H9 (cell line): ENCODE data around the gene AATF. TPM values are rescaled to one million over a fixed set of nuclear protein-coding genes. Genes with fewer than 3 reads are reported as not detected.

Experiments
- DNase-seq: peaks from one replicate; pipeline ENCODE4 v3.0.0-alpha.2; 2017
- H2AFZ ChIP-seq: one replicate; pipeline ENCODE4 v1.6.1; 2013; ENCODE audit warnings: mild to moderate bottlenecking, low read length, control low read depth, moderate library complexity
- H2AK5ac ChIP-seq: 2 replicates; pipeline ENCODE4 v1.6.1; 2013; ENCODE audit warnings: low read length, control low read depth, mixed read lengths; ENCODE audit not compliant: insufficient read length
- H2BK120ac ChIP-seq: one replicate; pipeline ENCODE4 v1.6.1; 2013; ENCODE audit warnings: low read depth, mild to moderate bottlenecking, low read length, control low read depth, inconsistent platforms; ENCODE audit not compliant: poor library complexity, severe bottlenecking
- H2BK12ac ChIP-seq: 2 replicates; pipeline ENCODE4 v1.6.1; 2013; ENCODE audit warnings: low read length, control low read depth, mixed read lengths, low read depth; ENCODE audit not compliant: insufficient read length
- H2BK15ac ChIP-seq: 2 replicates; pipeline ENCODE4 v1.6.1; 2013; ENCODE audit warnings: low read depth, low read length, control low read depth
- H2BK20ac ChIP-seq: one replicate; pipeline ENCODE4 v1.6.1; 2013; ENCODE audit warnings: low read depth, mild to moderate bottlenecking, low read length, control low read depth, inconsistent platforms; ENCODE audit not compliant: poor library complexity, severe bottlenecking
- H2BK5ac ChIP-seq: 2 replicates; pipeline ENCODE4 v1.6.1; 2013; ENCODE audit warnings: low read length, control low read depth, mixed read lengths; ENCODE audit not compliant: insufficient read length
- H3K14ac ChIP-seq: 2 replicates; pipeline ENCODE4 v1.6.1; 2013; ENCODE audit warnings: low read length, control low read depth; ENCODE audit not compliant: insufficient read depth
- H3K18ac ChIP-seq: 2 replicates; pipeline ENCODE4 v1.6.1; 2013; ENCODE audit warnings: low read depth, mild to moderate bottlenecking, mixed read lengths, low read length, control low read depth; ENCODE audit not compliant: insufficient read length
- H3K23ac ChIP-seq: 2 replicates; pipeline ENCODE4 v1.6.1; 2013; ENCODE audit warnings: low read length, control low read depth, mixed read lengths, low read depth; ENCODE audit not compliant: insufficient read length
- H3K23me2 ChIP-seq: 2 replicates; pipeline ENCODE4 v1.6.1; 2013; ENCODE audit warnings: low read depth, mild to moderate bottlenecking, mixed read lengths, low read length, control low read depth; ENCODE audit not compliant: insufficient read length, poor library complexity, severe bottlenecking
- H3K27ac ChIP-seq: 2 replicates; pipeline ENCODE4 v1.5.1; 2013; ENCODE audit warnings: low read length, control low read depth, mixed read lengths, low read depth; ENCODE audit not compliant: insufficient read length
- H3K27me3 ChIP-seq: 2 replicates; pipeline ENCODE4 v1.6.1; 2013; ENCODE audit warnings: low read length, control low read depth, inconsistent platforms; ENCODE audit not compliant: insufficient read depth
- H3K4ac ChIP-seq: 2 replicates; pipeline ENCODE4 v1.6.1; 2013; ENCODE audit warnings: low read depth, mild to moderate bottlenecking, control low read depth, inconsistent platforms, low read length, moderate library complexity
- H3K4me1 ChIP-seq: 2 replicates; pipeline ENCODE4 v1.6.1; 2013; ENCODE audit warnings: low read length, control low read depth, inconsistent platforms; ENCODE audit not compliant: insufficient read depth
- H3K4me2 ChIP-seq: 2 replicates; pipeline ENCODE4 v1.6.1; 2013; ENCODE audit warnings: low read length, control low read depth, mixed read lengths; ENCODE audit not compliant: insufficient read length, insufficient read depth
- H3K56ac ChIP-seq: 2 replicates; pipeline ENCODE4 v1.6.1; 2013; ENCODE audit warnings: low read depth, mild to moderate bottlenecking, mixed read lengths, low read length, control low read depth; ENCODE audit not compliant: insufficient read length
- H3K79me1 ChIP-seq: 2 replicates; pipeline ENCODE4 v1.6.1; 2013; ENCODE audit warnings: low read depth, mild to moderate bottlenecking, moderate library complexity, low read length, control low read depth, inconsistent platforms; ENCODE audit not compliant: insufficient read depth, poor library complexity, severe bottlenecking
- H3K79me2 ChIP-seq: 2 replicates; pipeline ENCODE4 v1.6.1; 2013; ENCODE audit warnings: low read length, control low read depth, inconsistent platforms; ENCODE audit not compliant: insufficient read depth
- H3K9ac ChIP-seq: 2 replicates; pipeline ENCODE4 v1.6.1; 2013; ENCODE audit warnings: low read length, control low read depth, mixed read lengths; ENCODE audit not compliant: insufficient read length; ENCODE audit errors: extremely low read depth
- H3K9me3 ChIP-seq: one replicate; pipeline ENCODE4 v1.6.1; 2013; ENCODE audit warnings: low read depth, low read length, inconsistent platforms; ENCODE audit not compliant: control insufficient read depth
- H3T11ph ChIP-seq: one replicate; pipeline ENCODE4 v1.6.1; 2013; ENCODE audit warnings: mild to moderate bottlenecking, low read length, control low read depth, inconsistent platforms
- H4K20me1 ChIP-seq: one replicate; pipeline ENCODE4 v1.6.1; 2013; ENCODE audit not compliant: control insufficient read depth, insufficient read length, insufficient read depth
- H4K5ac ChIP-seq: 2 replicates; pipeline ENCODE4 v1.6.1; 2013; ENCODE audit warnings: low read depth, mild to moderate bottlenecking, mixed read lengths, low read length, control low read depth; ENCODE audit not compliant: insufficient read length
- H4K8ac ChIP-seq: replicated peaks from 2 replicates; pipeline ENCODE4 v1.6.1; 2013; ENCODE audit warnings: low read length, control low read depth, mixed read lengths, low read depth; ENCODE audit not compliant: insufficient read length
- H4K91ac ChIP-seq: 2 replicates; pipeline ENCODE4 v1.6.1; 2013; ENCODE audit warnings: low read depth, mild to moderate bottlenecking, moderate library complexity, mixed read lengths, low read length, control low read depth; ENCODE audit not compliant: insufficient read length
- H3K27ac Mint-ChIP-seq, 3 experiments: 2 replicates in 2 of 3; 3 replicates in 1 of 3; pipeline ENCODE4 v1.8.0; 2020 to 2021; ENCODE audit warnings: mixed read lengths in 3 of 3, mild to moderate bottlenecking in 1 of 3, moderate library complexity in 1 of 3
- H3K27me3 Mint-ChIP-seq: 2 replicates; pipeline ENCODE4 v1.8.0; 2021; ENCODE audit warnings: low read depth, mild to moderate bottlenecking, moderate library complexity, mixed read lengths
- H3K36me3 Mint-ChIP-seq, 3 experiments: 2 replicates in 2 of 3; 3 replicates in 1 of 3; pipeline ENCODE4 v1.8.0; 2020 to 2021; ENCODE audit warnings: low read depth in 3 of 3, mixed read lengths in 3 of 3; ENCODE audit not compliant: insufficient read depth in 1 of 3
- H3K4me1 Mint-ChIP-seq, 2 experiments: 2 replicates each; pipeline ENCODE4 v1.8.0; 2020; ENCODE audit warnings: mixed read lengths in 2 of 2
- H3K4me3 Mint-ChIP-seq, 2 experiments: 2 replicates in 1 of 2; 3 replicates in 1 of 2; pipeline ENCODE4 v1.8.0; 2020 to 2021; ENCODE audit warnings: mild to moderate bottlenecking in 2 of 2, mixed read lengths in 2 of 2, moderate library complexity in 1 of 2
- H3K9me3 Mint-ChIP-seq, 2 experiments: 2 replicates in 1 of 2; 3 replicates in 1 of 2; pipeline ENCODE4 v1.8.0; 2020; ENCODE audit warnings: mild to moderate bottlenecking in 2 of 2, mixed read lengths in 2 of 2, moderate library complexity in 1 of 2
- CTCF ChIP-seq: fragments of 200-600 bp; sonication (generic); conservative IDR thresholded peaks from 3 replicates; pipeline ENCODE4 v1.8.0; 2021; ENCODE audit warnings: antibody characterized with exemption, mild to moderate bottlenecking
- WGBS: extraction: QIAGEN DNeasy Blood & Tissue Kit; methylation state at CpG from one replicate; pipeline ENCODE4 v1.1.7; 2013; ENCODE audit warnings: missing lambda C conversion rate, low lambda C conversion rate, mixed read lengths; ENCODE audit not compliant: insufficient read length; ENCODE audit errors: extremely low coverage; 5-methylcytosine and 5-hydroxymethylcytosine counted together
- total RNA-seq: library from RNA; stranded (reverse); gene quantifications from 2 replicates; pipeline ENCODE4 v1.2.1, GENCODE V29; 2021

The AATF gene
- total RNA-seq, 1 experiment from 2014 or later: 69.6 TPM

DNA sequence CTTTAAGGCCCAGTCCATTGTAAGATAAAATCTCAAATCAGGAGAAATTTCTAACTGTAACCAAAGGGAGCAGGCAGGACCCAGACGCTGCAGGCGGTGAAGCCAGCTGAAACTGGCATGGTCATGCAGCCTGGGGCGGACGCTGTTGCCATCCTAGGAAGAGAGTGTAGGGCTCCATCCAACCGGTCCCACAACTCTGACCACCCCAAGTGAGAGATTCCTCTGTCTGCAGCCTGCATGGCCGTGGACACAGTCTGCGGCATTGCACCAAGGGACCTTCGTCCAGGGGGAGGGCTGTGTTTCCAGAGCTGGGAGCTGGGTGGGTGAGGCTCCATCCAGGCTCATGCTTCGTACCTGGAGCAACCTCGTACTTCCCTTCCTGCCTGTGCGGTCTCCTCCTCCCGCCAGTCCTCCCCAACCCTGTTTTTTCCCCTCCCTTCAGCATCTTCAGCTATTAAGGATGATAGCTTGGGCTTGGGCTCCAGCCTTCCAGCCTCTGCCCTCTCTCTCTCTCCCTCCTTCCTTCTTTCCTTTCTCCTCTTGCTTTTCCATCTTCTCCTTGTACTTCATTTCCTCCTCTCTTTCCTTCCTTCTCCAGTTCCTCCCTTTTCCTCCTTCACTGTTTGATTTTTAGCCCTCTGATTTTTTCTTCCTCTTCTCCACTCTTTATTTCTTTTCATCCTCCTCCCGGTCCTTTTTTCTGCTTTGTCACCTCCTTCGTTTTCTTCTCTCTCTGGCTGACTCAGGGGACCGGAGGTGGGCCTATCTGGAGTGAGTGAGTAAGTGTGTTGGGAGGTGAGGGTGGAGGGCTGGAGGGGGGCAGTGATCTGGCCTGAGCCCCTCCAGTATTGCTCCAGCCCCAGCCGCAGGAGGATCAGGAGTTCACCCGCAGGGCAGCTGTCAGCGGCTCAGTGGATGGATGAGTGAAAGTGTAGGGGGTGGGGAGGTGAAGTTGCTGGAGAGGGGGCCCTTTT, 28.4 kb upstream of the AATF start:
- TF ChIP-seq CTCF: no peak
- H2AK5ac ChIP-seq: no peak overlapping the region
- H4K20me1 ChIP-seq: no peaks in the 10 kb centered on the region
- Mint-ChIP-seq H3K4me1 (peaks cover 47 to 67% of the 10 kb centered on the region in 2 experiments), H3K36me3 (no peaks in the 10 kb centered on the region), H3K4me3 (peak overlapping the region in 1 of 2 experiments; percentile 53; a peak in 4 of 5 replicates), H3K27me3 (peaks cover 34% of the 10 kb centered on the region), H3K27ac (peak overlapping the region in 1 of 3 experiments; percentile 82; a peak in 2 of 7 replicates), H3K9me3 (peaks cover 0 to 3% of the 10 kb centered on the region in 2 experiments; a peak in 2 of 5 replicates)
- no peak overlapping the region for H3T11ph ChIP-seq
- H2BK15ac ChIP-seq: no peak overlapping the region
- no peak overlapping the region for H4K5ac ChIP-seq
- peaks cover 9% of the 10 kb centered on the region; the same call in 1 of the 2 replicates for H3K4me1 ChIP-seq
- no CpG with 5 or more reads among the region's 18 CpGs for WGBS
- H3K79me2 ChIP-seq: no peaks in the 10 kb centered on the region
- DNase-seq: peak; percentile 53
- H3K27ac ChIP-seq: no peak overlapping the region
- no peaks in the 10 kb centered on the region for H3K79me1 ChIP-seq
- H3K4ac ChIP-seq: no peak overlapping the region
- H2BK120ac ChIP-seq: no peak overlapping the region
- H2AFZ ChIP-seq: no peak overlapping the region
- H2BK20ac ChIP-seq: no peak overlapping the region
- no peak overlapping the region for H4K8ac ChIP-seq
- H3K27me3 ChIP-seq: no peaks in the 10 kb centered on the region
- H2BK12ac ChIP-seq: no peak overlapping the region
- H3K9ac ChIP-seq: no peak overlapping the region
- no peak overlapping the region for H3K56ac ChIP-seq
- H3K4me2 ChIP-seq: peak overlapping the region; percentile 19
- H3K18ac ChIP-seq: peak overlapping the region; percentile 43
- no peak overlapping the region for H4K91ac ChIP-seq
- no peak overlapping the region for H2BK5ac ChIP-seq
- no peak overlapping the region for H3K23ac ChIP-seq
- H3K14ac ChIP-seq: peak overlapping the region; percentile 49; the same call in 1 of the 2 replicates
- H3K9me3 ChIP-seq: no peaks in the 10 kb centered on the region
- H3K23me2 ChIP-seq: no peaks in the 10 kb centered on the region
